Measurements from ENCODE around the gene PDXDC1. TPM values are rescaled to one million over a fixed set of nuclear protein-coding genes. Genes with fewer than 3 reads are reported as not detected.
A peak's percentile ranks its signal among the peaks of the same experiment; 100 is the strongest.
"Not testable (repeated sequence)": the region's sequence is repeated elsewhere in the genome, so short reads cannot be mapped to it uniquely, and the experiment has no call there.

The PDXDC1 gene
- 10 to 100 TPM; 79.1 to 97.4 TPM for total RNA-seq

DNA sequence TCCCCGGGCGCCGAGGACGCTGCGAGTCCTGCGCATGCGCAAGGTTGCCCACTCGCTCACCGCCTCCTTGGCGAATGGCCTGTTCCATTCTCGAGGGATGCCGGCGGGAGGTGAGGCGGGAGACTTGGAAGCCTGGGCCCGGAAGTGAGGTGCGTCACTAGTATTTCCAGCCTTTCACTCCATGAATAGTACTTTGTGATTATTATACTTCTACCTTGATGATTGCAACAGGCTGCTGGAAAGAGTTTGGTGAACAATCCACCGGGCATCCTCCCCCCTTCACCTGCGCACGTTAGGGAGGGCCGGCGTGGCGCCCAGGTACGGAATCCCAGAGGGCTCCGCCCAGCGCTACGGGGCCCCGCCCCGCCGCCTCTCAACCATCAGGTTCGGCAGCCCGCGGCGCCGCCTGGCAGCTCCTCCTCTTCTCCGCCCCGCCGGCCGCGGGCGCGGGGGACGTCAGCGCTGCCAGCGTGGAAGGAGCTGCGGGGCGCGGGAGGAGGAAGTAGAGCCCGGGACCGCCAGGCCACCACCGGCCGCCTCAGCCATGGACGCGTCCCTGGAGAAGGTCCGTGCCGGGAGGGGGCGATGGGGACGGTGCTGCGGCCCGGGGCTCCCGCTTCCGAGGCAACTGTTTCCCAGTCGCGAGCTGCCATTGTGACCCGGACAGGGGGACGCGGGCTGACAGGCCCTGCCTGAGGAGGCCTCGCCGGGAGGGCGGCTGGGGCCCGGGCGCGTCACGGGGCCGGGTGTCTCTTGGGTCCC is at the start of gene PDXDC1:
PDXDC1 (plus strand) TSS at position 371 of the 762 bp plus-strand sequence; CDS start at position 545, 174 bp downstream.
- H3K27ac ChIP-seq: peak within 1 kb of the TSS; percentile 88 to 94
- H3K4me3 ChIP-seq: peak within 1 kb of the TSS; percentile 96
- H3K4me1 ChIP-seq (ENCODE audit: control insufficient read depth in 1 of 2, low read depth in 2 of 2): peaks cover 21 to 27% of the 10 kb centered on the region in 2 donors
- H3K36me3 ChIP-seq; H3K9me3 ChIP-seq; H3K27me3 ChIP-seq (replicated peaks; ENCODE audit: insufficient read depth): not testable (repeated sequence)
- DNase-seq (ENCODE audit: low spot score) (peak; percentile 67), ATAC-seq (ENCODE audit: insufficient number of reproducible peaks, low FRiP score, low read depth) (peak; percentile 74)

- H3K4me3 ChIP-seq; H3K27me3 ChIP-seq (replicated peaks; ENCODE audit: insufficient read depth); H3K4me1 ChIP-seq (ENCODE audit: control insufficient read depth in 1 of 2, low read depth in 2 of 2); H3K27ac ChIP-seq; H3K9me3 ChIP-seq; ATAC-seq (ENCODE audit: insufficient number of reproducible peaks, low FRiP score, low read depth); H3K36me3 ChIP-seq: not testable (repeated sequence)
- DNase-seq (ENCODE audit: low spot score): peak; percentile 1
These were observed 46.6 kb upstream of the PDXDC1 start for GRCh38 chr16:14928064-14928714.

GRCh38 chr16:14929176-14929575 is 45.6 kb upstream of the PDXDC1 start:
- not testable (repeated sequence) for H3K4me3 ChIP-seq; ATAC-seq (ENCODE audit: insufficient number of reproducible peaks, low FRiP score, low read depth); H3K36me3 ChIP-seq; DNase-seq (ENCODE audit: low spot score); H3K9me3 ChIP-seq; H3K4me1 ChIP-seq (ENCODE audit: control insufficient read depth in 1 of 2, low read depth in 2 of 2); H3K27ac ChIP-seq; H3K27me3 ChIP-seq (replicated peaks; ENCODE audit: insufficient read depth)

DNA sequence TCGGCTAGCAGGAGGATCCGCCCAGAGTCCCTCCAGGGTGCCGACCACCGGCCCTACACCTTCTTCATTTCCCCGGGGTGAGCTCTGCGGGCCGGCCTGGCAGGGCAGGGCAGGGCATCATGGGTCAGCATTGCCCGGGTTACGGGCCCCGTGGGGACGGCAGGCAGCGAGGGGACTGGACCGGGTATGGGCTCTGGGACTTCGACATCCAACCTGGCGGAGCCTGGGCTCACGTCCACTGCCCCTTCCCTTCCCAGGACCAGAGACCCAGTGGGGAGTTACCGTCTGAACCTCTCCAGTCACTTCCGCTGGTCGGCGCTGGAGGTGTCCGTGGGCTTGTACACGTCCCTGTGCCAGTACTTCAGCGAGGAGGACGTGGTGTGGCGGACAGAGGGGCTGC is 44.6 kb upstream of the PDXDC1 start:
- H3K4me3 ChIP-seq; ATAC-seq (ENCODE audit: insufficient number of reproducible peaks, low FRiP score, low read depth); H3K4me1 ChIP-seq (ENCODE audit: control insufficient read depth in 1 of 2, low read depth in 2 of 2); H3K27me3 ChIP-seq (replicated peaks; ENCODE audit: insufficient read depth); DNase-seq (ENCODE audit: low spot score); H3K36me3 ChIP-seq; H3K9me3 ChIP-seq; H3K27ac ChIP-seq: not testable (repeated sequence)

- not testable (repeated sequence) for H3K27me3 ChIP-seq (replicated peaks; ENCODE audit: insufficient read depth); H3K4me3 ChIP-seq; H3K27ac ChIP-seq; H3K9me3 ChIP-seq; DNase-seq (ENCODE audit: low spot score); H3K36me3 ChIP-seq; ATAC-seq (ENCODE audit: insufficient number of reproducible peaks, low FRiP score, low read depth); H3K4me1 ChIP-seq (ENCODE audit: control insufficient read depth in 1 of 2, low read depth in 2 of 2)
These were observed 43.9 kb upstream of the PDXDC1 start for GRCh38 chr16:14930971-14931370.

DNA sequence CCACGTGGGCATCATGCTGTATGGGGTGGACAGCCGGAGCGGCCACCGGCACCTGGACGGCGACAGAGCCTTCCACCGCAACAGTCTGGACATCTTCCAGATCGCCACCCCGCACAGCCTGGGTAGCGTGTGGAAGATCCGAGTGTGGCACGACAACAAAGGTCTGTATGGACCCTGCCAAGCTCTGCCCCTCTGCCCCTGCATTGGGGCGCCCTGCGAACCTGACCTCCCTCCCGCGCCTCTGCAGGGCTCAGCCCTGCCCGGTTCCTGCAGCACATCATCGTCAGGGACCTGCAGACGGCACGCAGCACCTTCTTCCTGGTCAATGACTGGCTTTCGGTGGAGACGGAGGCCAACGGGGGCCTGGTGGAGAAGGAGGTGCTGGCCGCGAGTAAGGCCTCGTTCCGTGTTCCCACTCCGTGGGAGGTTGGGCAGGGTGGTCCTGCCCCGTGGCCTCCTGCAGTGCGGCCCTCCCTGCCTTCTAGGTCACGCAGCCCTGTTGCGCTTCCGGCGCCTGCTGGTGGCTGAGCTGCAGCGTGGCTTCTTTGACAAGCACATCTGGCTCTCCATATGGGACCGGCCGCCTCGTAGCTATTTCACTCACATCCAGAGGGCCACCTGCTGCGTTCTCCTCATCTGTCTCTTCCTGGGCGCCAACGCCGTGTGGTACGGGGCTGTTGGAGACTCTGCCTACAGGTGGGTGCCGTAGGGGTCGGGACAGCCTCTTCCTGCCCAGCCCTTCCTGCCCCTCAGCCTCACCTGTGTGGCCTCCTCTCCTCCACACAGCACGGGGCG is 42.0 kb upstream of the PDXDC1 start:
- H3K9me3 ChIP-seq; H3K27ac ChIP-seq; H3K4me3 ChIP-seq; ATAC-seq (ENCODE audit: insufficient number of reproducible peaks, low FRiP score, low read depth); DNase-seq (ENCODE audit: low spot score); H3K4me1 ChIP-seq (ENCODE audit: control insufficient read depth in 1 of 2, low read depth in 2 of 2); H3K27me3 ChIP-seq (replicated peaks; ENCODE audit: insufficient read depth); H3K36me3 ChIP-seq: not testable (repeated sequence)

DNA sequence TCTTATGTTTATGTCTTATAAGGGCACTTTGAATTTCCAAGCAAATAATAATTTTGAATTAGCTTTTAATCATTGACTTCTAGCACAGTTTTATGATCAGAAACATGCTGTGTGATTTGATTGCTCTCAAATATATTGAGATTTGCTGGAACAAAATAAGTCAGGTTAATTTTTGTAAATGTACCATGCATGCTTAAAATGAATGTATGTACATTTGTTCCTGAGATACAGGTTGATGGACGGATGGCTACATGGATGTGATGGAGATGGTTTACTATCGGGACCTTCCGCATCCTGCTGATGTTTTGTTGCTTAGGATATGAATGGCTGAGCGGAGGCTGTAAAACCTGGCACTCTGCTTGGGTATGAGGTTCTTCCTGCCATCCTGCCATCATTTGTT is 37.7 kb upstream of the PDXDC1 start, which contains the start of gene NPIPA1:
NPIPA1 (plus strand) TSS at position 301 of the 400 bp plus-strand sequence; CDS start at position 301, 0 bp downstream.
- not testable (repeated sequence) for H3K9me3 ChIP-seq; H3K4me1 ChIP-seq (ENCODE audit: control insufficient read depth in 1 of 2, low read depth in 2 of 2); H3K27me3 ChIP-seq (replicated peaks; ENCODE audit: insufficient read depth); DNase-seq (ENCODE audit: low spot score); H3K4me3 ChIP-seq; H3K36me3 ChIP-seq; H3K27ac ChIP-seq; ATAC-seq (ENCODE audit: insufficient number of reproducible peaks, low FRiP score, low read depth)

- DNase-seq (ENCODE audit: low spot score); H3K4me1 ChIP-seq (ENCODE audit: control insufficient read depth in 1 of 2, low read depth in 2 of 2); H3K36me3 ChIP-seq; ATAC-seq (ENCODE audit: insufficient number of reproducible peaks, low FRiP score, low read depth); H3K27me3 ChIP-seq (replicated peaks; ENCODE audit: insufficient read depth); H3K4me3 ChIP-seq; H3K27ac ChIP-seq; H3K9me3 ChIP-seq: not testable (repeated sequence)
These were observed 36.8 kb upstream of the PDXDC1 start for GRCh38 chr16:14937994-14938393.

- not testable (repeated sequence) for ATAC-seq (ENCODE audit: insufficient number of reproducible peaks, low FRiP score, low read depth); H3K36me3 ChIP-seq; H3K4me1 ChIP-seq (ENCODE audit: control insufficient read depth in 1 of 2, low read depth in 2 of 2); H3K27ac ChIP-seq; DNase-seq (ENCODE audit: low spot score); H3K27me3 ChIP-seq (replicated peaks; ENCODE audit: insufficient read depth); H3K9me3 ChIP-seq; H3K4me3 ChIP-seq
These were observed 32.1 kb upstream of the PDXDC1 start for GRCh38 chr16:14942686-14943085.
